HepG2 (cell line): ENCODE results near the gene PDCL3. TPM values are rescaled to one million over a fixed set of nuclear protein-coding genes. Genes with fewer than 3 reads are reported as not detected.

Experiments
- AHDC1 ChIP-seq: sonication (generic); formaldehyde crosslinking; IDR thresholded peaks from 2 replicates; pipeline ENCODE4 v1.5.1; 2020; ENCODE audit warnings: mild to moderate bottlenecking, missing genetic modification reagents, borderline replicate concordance
- CEBPB ChIP-seq: IDR thresholded peaks from 2 replicates; pipeline ENCODE4 v1.6.1; 2011; ENCODE audit warnings: low read depth, low read length, improper control_type of control experiment, borderline replicate concordance
- CENPX ChIP-seq: sonication (generic); formaldehyde crosslinking; IDR thresholded peaks from 2 replicates; pipeline ENCODE4 v1.9.0; 2021; ENCODE audit warnings: mild to moderate bottlenecking, missing genetic modification reagents, moderate library complexity
- FIP1L1 ChIP-seq: fragments of 200-400 bp; formaldehyde crosslinking; IDR thresholded peaks from 2 replicates; pipeline ENCODE4 v1.6.1; 2018; ENCODE audit warnings: low read depth, mild to moderate bottlenecking, low read length, moderate library complexity, borderline replicate concordance; ENCODE audit not compliant: insufficient read depth
- MIXL1 ChIP-seq: IDR thresholded peaks from 2 replicates; pipeline ENCODE4 v1.6.1; 2016
- PHB2 ChIP-seq: fragments of 450-650 bp; IDR thresholded peaks from 2 replicates; pipeline ENCODE4 v1.6.1; 2018; ENCODE audit not compliant: partially characterized antibody
- RFX3 ChIP-seq: IDR thresholded peaks from 2 replicates; pipeline ENCODE4 v1.6.1; 2016; ENCODE audit warnings: missing biosample characterization, missing genetic modification reagents
- SIN3B ChIP-seq: fragments of 150-350 bp; IDR thresholded peaks from 2 replicates; pipeline ENCODE4 v1.6.1; 2014; ENCODE audit warnings: low read length
- TCF7 ChIP-seq: sonication (generic); IDR thresholded peaks from 2 replicates; pipeline ENCODE4 v1.6.1; 2016; ENCODE audit warnings: antibody characterized with exemption, low read depth
- ZBED4 ChIP-seq: sonication (generic); formaldehyde crosslinking; IDR thresholded peaks from 2 replicates; pipeline ENCODE4 v1.4.0; 2020; ENCODE audit warnings: missing genetic modification reagents, borderline replicate concordance
- ZBTB46 ChIP-seq: sonication (generic); formaldehyde crosslinking; IDR thresholded peaks from 2 replicates; pipeline ENCODE4 v1.4.0; 2020; ENCODE audit warnings: mild to moderate bottlenecking, missing genetic modification reagents, borderline replicate concordance
- ZNF124 ChIP-seq: sonication (generic); formaldehyde crosslinking; IDR thresholded peaks from 2 replicates; pipeline ENCODE4 v1.4.0; 2020; ENCODE audit warnings: missing genetic modification reagents
- ZNF296 ChIP-seq: sonication (generic); formaldehyde crosslinking; conservative IDR thresholded peaks from 2 replicates; pipeline ENCODE4 v1.5.0; 2020; ENCODE audit warnings: mild to moderate bottlenecking, missing genetic modification reagents
- ZNF335 ChIP-seq: sonication (generic); formaldehyde crosslinking; IDR thresholded peaks from 2 replicates; pipeline ENCODE4 v1.4.0; 2020; ENCODE audit warnings: missing genetic modification reagents
- ZNF556 ChIP-seq: sonication (generic); formaldehyde crosslinking; IDR thresholded peaks from 2 replicates; pipeline ENCODE4 v1.4.0; 2020; ENCODE audit warnings: mild to moderate bottlenecking, missing genetic modification reagents, borderline replicate concordance
- ZNF720 ChIP-seq: sonication (generic); formaldehyde crosslinking; IDR thresholded peaks from 2 replicates; pipeline ENCODE4 v1.4.0; 2020; ENCODE audit warnings: missing genetic modification reagents
- ZNF766 ChIP-seq: sonication (generic); formaldehyde crosslinking; IDR thresholded peaks from 2 replicates; pipeline ENCODE4 v1.5.0; 2020; ENCODE audit warnings: missing genetic modification reagents, borderline replicate concordance
- ZNF878 ChIP-seq: sonication (generic); formaldehyde crosslinking; IDR thresholded peaks from 2 replicates; pipeline ENCODE4 v1.8.1; 2023; ENCODE audit warnings: mild to moderate bottlenecking, missing genetic modification reagents, moderate library complexity
- ZSCAN29 ChIP-seq: sonication (generic); formaldehyde crosslinking; conservative IDR thresholded peaks from 2 replicates; pipeline ENCODE4 v1.4.0; 2020; ENCODE audit warnings: mild to moderate bottlenecking, missing genetic modification reagents
- polyA plus RNA-seq, 8 experiments: library from polyadenylated mRNA; depleted of rRNA in 3 of 8; stranded (reverse) in 7 of 8; unstranded in 1 of 8; fragments of >200 nt; fragmentation: Illumina TruSeq in 4 of 8; extraction: Trizol in 4 of 8; gene quantifications; 2 replicates each; pipeline versions ENCODE4 v1.2.1 to v1.2.3, GENCODE V29; 2011 to 2016; ENCODE audit warnings: low read depth in 4 of 8, missing spikeins in 1 of 8, mixed read lengths in 1 of 8; ENCODE audit not compliant: insufficient read depth in 1 of 8
- total RNA-seq, 5 experiments: library from RNA; depleted of rRNA; stranded (reverse); fragments of >200 nt; fragmentation: Illumina TruSeq; extraction: Trizol; gene quantifications; 2 replicates each; pipeline ENCODE4 v1.2.3, GENCODE V29; 2016; ENCODE audit warnings: low read depth in 1 of 5

PDCL3 gene
- total and polyA plus RNA-seq, 2 of the 13 experiments (the other 11 are each of a cell fraction or from before 2014, with no cell fraction given) = 14.4 to 24.4 TPM

GRCh38 chr2:100562613-100563406 is at the start of gene PDCL3 (continued):
- TF ChIP-seq CEBPB (no peak), ZNF766 (peak; percentile 65; the same call in 1 of the 2 replicates), MIXL1 (CRISPR knock-in tag) (peak; percentile 22; the same call in 1 of the 2 replicates), ZBED4 (CRISPR knock-in tag) (no peak; the same call in 1 of the 2 replicates), TCF7 (no peak), ZNF556 (CRISPR knock-in tag) (peak; percentile 83; the same call in 1 of the 2 replicates), ZNF878 (CRISPR knock-in tag) (no peak), ZBTB46 (CRISPR knock-in tag) (no peak), ZSCAN29 (CRISPR knock-in tag) (no peak; the same call in 1 of the 2 replicates), ZNF720 (CRISPR knock-in tag) (no peak), FIP1L1 (no peak; the same call in 1 of the 2 replicates), SIN3B (0 out of 2 replicates have a peak, but pooled peaks have one; percentile 11), AHDC1 (CRISPR knock-in tag) (peak; percentile 71; the same call in 1 of the 2 replicates), CENPX (CRISPR knock-in tag) (no peak), PHB2 (no peak), RFX3 (no peak), ZNF296 (CRISPR knock-in tag) (no peak), ZNF335 (CRISPR knock-in tag) (peak; percentile 97), ZNF124 (CRISPR knock-in tag) (0 out of 2 replicates have a peak, but pooled peaks have one; percentile 40)
